Neural cell (in vitro differentiated cells): ENCODE data around the gene IKZF1. TPM values are rescaled to one million over a fixed set of nuclear protein-coding genes. Genes with fewer than 3 reads are reported as not detected.

Experiments
- H2AFZ ChIP-seq: fragments of 200-600, 300-800 bp; sonication (generic), shearing (Covaris generic); 2 replicates; pipeline ENCODE4 v1.6.0; 2014; ENCODE audit warnings: low read depth, mild to moderate bottlenecking, antibody characterized with exemption, low read length, moderate library complexity
- H3F3A ChIP-seq: fragments of 200-600 bp; shearing (Covaris generic); 2 replicates; pipeline ENCODE4 v1.6.1; 2016; ENCODE audit warnings: mild to moderate bottlenecking, moderate library complexity, mixed read lengths, antibody characterized with exemption, low read length; ENCODE audit not compliant: insufficient read depth, poor library complexity, severe bottlenecking
- H3K27ac ChIP-seq: fragments of 200-600, 300-800 bp; sonication (generic), shearing (Covaris generic); 2 replicates; pipeline ENCODE4 v1.5.1; 2014; ENCODE audit warnings: mild to moderate bottlenecking, low read length, moderate library complexity
- H3K27me3 ChIP-seq: fragments of 300-800, 200-600 bp; sonication (generic), shearing (Covaris generic); 2 replicates; pipeline ENCODE4 v1.6.0; 2014; ENCODE audit warnings: mild to moderate bottlenecking, low read depth, low read length, moderate library complexity; ENCODE audit not compliant: insufficient read depth
- H3K36me3 ChIP-seq: fragments of 300-800, 200-600 bp; sonication (generic), shearing (Covaris generic); 2 replicates; pipeline ENCODE4 v1.5.1; 2014; ENCODE audit warnings: mild to moderate bottlenecking, antibody characterized with exemption, low read length, moderate library complexity; ENCODE audit not compliant: insufficient read depth
- H3K4me2 ChIP-seq: fragments of 300-800, 200-600 bp; sonication (generic), shearing (Covaris generic); 2 replicates; pipeline ENCODE4 v1.6.0; 2014; ENCODE audit warnings: mild to moderate bottlenecking, low read length
- H3K4me3 ChIP-seq: fragments of 300-800, 200-600 bp; sonication (generic), shearing (Covaris generic); 2 replicates; pipeline ENCODE4 v1.5.1; 2014; ENCODE audit warnings: mild to moderate bottlenecking, low read length, moderate library complexity
- H3K79me2 ChIP-seq: fragments of 200-600 bp; shearing (Covaris generic); replicated peaks from 2 replicates; pipeline ENCODE4 v1.6.0; 2014; ENCODE audit warnings: mild to moderate bottlenecking, low read length, moderate library complexity; ENCODE audit not compliant: insufficient read depth
- H3K9ac ChIP-seq: fragments of 300-800, 200-600 bp; sonication (generic), shearing (Covaris generic); 2 replicates; pipeline ENCODE4 v1.6.1; 2016; ENCODE audit warnings: mild to moderate bottlenecking, low read length, mixed read lengths
- H3K9me2 ChIP-seq: fragments of 200-600 bp; shearing (Covaris generic); 2 replicates; pipeline ENCODE4 v1.6.1; 2016; ENCODE audit warnings: mild to moderate bottlenecking, low read length, mixed read lengths; ENCODE audit not compliant: insufficient read depth
- H3K9me3 ChIP-seq: fragments of 200-600, 300-800 bp; sonication (generic), shearing (Covaris generic); 2 replicates; pipeline ENCODE4 v1.6.1; 2016; ENCODE audit warnings: mild to moderate bottlenecking, mixed run types, low read length, moderate library complexity, mixed read lengths
- H4K20me1 ChIP-seq: fragments of 200-600 bp; shearing (Covaris generic); 2 replicates; pipeline ENCODE4 v1.6.1; 2016; ENCODE audit warnings: mild to moderate bottlenecking, mixed run types; ENCODE audit not compliant: insufficient read depth
- CTCF ChIP-seq: fragments of 450-650 bp; IDR thresholded peaks from 2 replicates; pipeline ENCODE4 v1.5.1; 2014; ENCODE audit warnings: antibody characterized with exemption, mild to moderate bottlenecking, moderate library complexity; ENCODE audit not compliant: poor library complexity, severe bottlenecking
- EP300 ChIP-seq: fragments of 450-650 bp; conservative IDR thresholded peaks from 2 replicates; pipeline ENCODE4 v1.6.1; 2014; ENCODE audit warnings: antibody characterized with exemption, mild to moderate bottlenecking, moderate library complexity; ENCODE audit not compliant: poor library complexity, severe bottlenecking
- EZH2 ChIP-seq: fragments of 200-600, 300-800 bp; shearing (Covaris generic), sonication (generic); IDR thresholded peaks from 2 replicates; pipeline ENCODE4 v1.6.1; 2014; ENCODE audit warnings: antibody characterized with exemption, low read length, borderline replicate concordance, mild to moderate bottlenecking; ENCODE audit not compliant: insufficient read depth, poor library complexity, severe bottlenecking
- MXI1 ChIP-seq: fragments of 450-650 bp; conservative IDR thresholded peaks from 2 replicates; pipeline ENCODE4 v1.6.1; 2014; ENCODE audit warnings: antibody characterized with exemption, mild to moderate bottlenecking; ENCODE audit not compliant: poor library complexity, severe bottlenecking
- POLR2AphosphoS5 ChIP-seq: IDR thresholded peaks from 2 replicates; pipeline ENCODE4 v1.6.1; 2012
- RAD21 ChIP-seq: fragments of 450-650 bp; conservative IDR thresholded peaks from 2 replicates; pipeline ENCODE4 v1.6.1; 2014; ENCODE audit warnings: antibody characterized with exemption, mild to moderate bottlenecking, moderate library complexity
- SMC3 ChIP-seq: fragments of 450-650 bp; conservative IDR thresholded peaks from 2 replicates; pipeline ENCODE4 v1.6.1; 2014; ENCODE audit warnings: antibody characterized with exemption, mild to moderate bottlenecking, moderate library complexity; ENCODE audit not compliant: poor library complexity
- TAF1 ChIP-seq: IDR thresholded peaks from 2 replicates; pipeline ENCODE4 v1.6.1; 2012; ENCODE audit warnings: low read depth
- polyA plus RNA-seq: library from polyadenylated mRNA; depleted of rRNA; stranded (reverse); fragments of >200 nt; gene quantifications from 2 replicates; pipeline ENCODE4 v1.2.3, GENCODE V29; 2014
- TF ChIP-seq, protein P1 (sequence below): IDR thresholded peaks from 2 replicates; pipeline ENCODE4 v1.6.1; 2012; ENCODE audit warnings: borderline replicate concordance

The IKZF1 gene
- polyA plus RNA-seq, 1 donor from 2014 or later = 0.24 TPM

DNA sequence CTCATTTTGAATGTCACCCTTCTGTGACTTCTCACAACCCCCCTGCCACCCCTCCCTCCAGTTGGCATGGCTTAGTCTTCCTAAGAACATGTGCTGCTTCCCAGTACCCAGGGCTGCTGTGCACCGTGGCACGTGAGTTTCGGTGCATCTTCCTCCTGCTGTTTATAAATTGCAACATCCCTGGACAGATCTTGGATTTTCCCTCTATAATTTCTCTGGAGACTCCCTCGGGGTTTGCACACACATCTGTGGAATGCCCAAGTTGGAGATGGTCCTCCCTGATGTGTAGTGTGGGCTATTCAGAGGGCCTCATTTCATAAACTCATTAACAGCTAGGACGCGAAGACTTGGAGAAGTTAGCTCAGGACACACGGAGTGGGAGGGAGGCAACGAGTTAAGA, 52.9 kb downstream of the IKZF1 start:
- no peaks in the 10 kb centered on the region for H3K9me2 ChIP-seq
- no peak overlapping the region for H3K27ac ChIP-seq
- H4K20me1 ChIP-seq = no peaks in the 10 kb centered on the region
- no peak overlapping the region for H2AFZ ChIP-seq
- H3K4me2 ChIP-seq = no peak overlapping the region
- no peaks in the 10 kb centered on the region for H3K9me3 ChIP-seq
- no peaks in the 10 kb centered on the region for H3K27me3 ChIP-seq
- TF ChIP-seq, protein P1, sequence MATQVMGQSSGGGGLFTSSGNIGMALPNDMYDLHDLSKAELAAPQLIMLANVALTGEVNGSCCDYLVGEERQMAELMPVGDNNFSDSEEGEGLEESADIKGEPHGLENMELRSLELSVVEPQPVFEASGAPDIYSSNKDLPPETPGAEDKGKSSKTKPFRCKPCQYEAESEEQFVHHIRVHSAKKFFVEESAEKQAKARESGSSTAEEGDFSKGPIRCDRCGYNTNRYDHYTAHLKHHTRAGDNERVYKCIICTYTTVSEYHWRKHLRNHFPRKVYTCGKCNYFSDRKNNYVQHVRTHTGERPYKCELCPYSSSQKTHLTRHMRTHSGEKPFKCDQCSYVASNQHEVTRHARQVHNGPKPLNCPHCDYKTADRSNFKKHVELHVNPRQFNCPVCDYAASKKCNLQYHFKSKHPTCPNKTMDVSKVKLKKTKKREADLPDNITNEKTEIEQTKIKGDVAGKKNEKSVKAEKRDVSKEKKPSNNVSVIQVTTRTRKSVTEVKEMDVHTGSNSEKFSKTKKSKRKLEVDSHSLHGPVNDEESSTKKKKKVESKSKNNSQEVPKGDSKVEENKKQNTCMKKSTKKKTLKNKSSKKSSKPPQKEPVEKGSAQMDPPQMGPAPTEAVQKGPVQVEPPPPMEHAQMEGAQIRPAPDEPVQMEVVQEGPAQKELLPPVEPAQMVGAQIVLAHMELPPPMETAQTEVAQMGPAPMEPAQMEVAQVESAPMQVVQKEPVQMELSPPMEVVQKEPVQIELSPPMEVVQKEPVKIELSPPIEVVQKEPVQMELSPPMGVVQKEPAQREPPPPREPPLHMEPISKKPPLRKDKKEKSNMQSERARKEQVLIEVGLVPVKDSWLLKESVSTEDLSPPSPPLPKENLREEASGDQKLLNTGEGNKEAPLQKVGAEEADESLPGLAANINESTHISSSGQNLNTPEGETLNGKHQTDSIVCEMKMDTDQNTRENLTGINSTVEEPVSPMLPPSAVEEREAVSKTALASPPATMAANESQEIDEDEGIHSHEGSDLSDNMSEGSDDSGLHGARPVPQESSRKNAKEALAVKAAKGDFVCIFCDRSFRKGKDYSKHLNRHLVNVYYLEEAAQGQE = no peak
- TF ChIP-seq CTCF = no peak
- TF ChIP-seq EZH2 = no peak
- TF ChIP-seq RAD21 = no peak
- no peak for TF ChIP-seq EP300
- no peak for TF ChIP-seq MXI1
- H3K9ac ChIP-seq = no peak overlapping the region
- no peak overlapping the region for H3K4me3 ChIP-seq
- H3K79me2 ChIP-seq = no peaks in the 10 kb centered on the region
- no peaks in the 10 kb centered on the region for H3K36me3 ChIP-seq
- H3F3A ChIP-seq = no peaks in the 10 kb centered on the region

DNA sequence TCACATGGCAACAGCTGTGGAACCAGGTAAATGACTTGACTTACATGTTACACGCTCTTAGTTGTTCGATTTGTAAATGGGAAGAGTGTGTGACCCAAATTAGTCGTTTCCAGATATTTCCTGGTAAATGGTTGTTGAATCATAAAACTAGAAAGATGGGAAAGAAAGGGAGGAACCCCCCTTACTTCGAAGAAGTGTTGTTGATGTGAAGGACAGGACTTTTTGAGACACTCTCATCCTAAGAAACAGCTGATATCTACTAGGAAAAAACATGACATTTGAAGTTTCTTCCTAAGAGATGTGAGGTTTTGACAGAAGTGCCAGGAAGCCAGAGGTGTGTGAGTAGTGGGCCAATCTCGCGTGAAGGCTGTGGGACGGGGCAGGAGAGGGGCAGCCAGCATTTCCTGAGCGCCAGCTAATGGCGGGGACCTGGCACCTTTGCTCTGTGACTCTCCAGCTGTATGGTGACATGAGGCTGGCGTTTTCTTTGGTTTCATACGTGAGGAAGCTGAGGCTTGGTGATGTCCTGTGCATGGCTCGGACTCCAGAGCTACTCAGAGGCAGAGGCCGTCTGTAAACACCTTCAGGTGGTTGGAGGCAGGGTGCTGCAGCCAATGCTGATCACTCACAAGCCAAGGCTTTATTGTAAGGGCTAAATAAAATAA, 53.7 kb downstream of the IKZF1 start:
- Histone ChIP-seq H3K27me3 (no peaks in the 10 kb centered on the region), H3K9ac (no peak overlapping the region), H2AFZ (no peak overlapping the region), H3K9me2 (no peaks in the 10 kb centered on the region), H3K36me3 (no peaks in the 10 kb centered on the region), H3K9me3 (no peaks in the 10 kb centered on the region), H3K79me2 (no peaks in the 10 kb centered on the region), H3K27ac (no peak overlapping the region), H3K4me2 (no peak overlapping the region), H3K4me3 (no peak overlapping the region), H3F3A (no peaks in the 10 kb centered on the region), H4K20me1 (no peaks in the 10 kb centered on the region)
- no peak for TF ChIP-seq MXI1
- TF ChIP-seq, protein P1 = no peak
- no peak for TF ChIP-seq EP300
- TF ChIP-seq RAD21 = no peak
- no peak for TF ChIP-seq TAF1
- no peak for TF ChIP-seq CTCF
- TF ChIP-seq SMC3 = no peak
- no peak for TF ChIP-seq EZH2
- TF ChIP-seq POLR2AphosphoS5 = no peak
